HCT116 (cell line): Measurements from ENCODE around the gene G6PC2. TPM values are rescaled to one million over a fixed set of nuclear protein-coding genes. Genes with fewer than 3 reads are reported as not detected.

Experiments used
- ATAC-seq: fragments of 200-7000 bp; cut with Tn5 transposase; 2 replicates; pipeline ENCODE4 v1.9.1; 2020; ENCODE audit warnings: mild to moderate bottlenecking, moderate library complexity
- BruUV-seq: library from RNA; stranded (reverse); fragments of 400-500 nt; replicated peaks from 2 replicates; lab custom pipeline; 2021; lab: Mats Ljungman, UMichigan
- CTCF ChIA-PET: fragments of 300-600 bp; sonication (Branson Sonifier 250); formaldehyde crosslinking; loops from one replicate; lab custom pipeline; 2021; ENCODE audit warnings: antibody characterized with exemption; lab: Charles Lee
- POLR2A ChIA-PET: fragments of 300-600, 350-600 bp; sonication (Branson Sonifier 250); formaldehyde crosslinking; loops from one replicate; lab custom pipeline; 2021; ENCODE audit warnings: antibody characterized with exemption; lab: Charles Lee
- RAD21 ChIA-PET, 2 experiments: fragments of 300-600 bp; sonication (Branson Sonifier 250); formaldehyde crosslinking; loops; one replicate each; lab custom pipeline; 2023; ENCODE audit warnings: low total read pairs in 2 of 2; ENCODE audit not compliant: uncharacterized antibody in 2 of 2, unreplicated experiment in 2 of 2, low non-redundant PET in 1 of 2; lab: Charles Lee
- DNase-seq: peaks from one replicate; pipeline ENCODE4 v3.0.0-alpha.2; 2010; ENCODE audit warnings: low read depth, low spot score
- H2AFZ ChIP-seq: fragments of 200-600 bp; shearing (Covaris generic), sonication (generic); 2 replicates; pipeline ENCODE4 v1.6.1; 2017; ENCODE audit warnings: low read depth, mixed run types, mixed read lengths, antibody characterized with exemption, low read length; ENCODE audit not compliant: poor library complexity, severe bottlenecking
- H3K27ac ChIP-seq: 2 replicates; pipeline ENCODE4 v1.5.1; 2012; ENCODE audit warnings: low read depth, low read length
- H3K27me3 ChIP-seq: fragments of 200-600 bp; sonication (generic); 2 replicates; pipeline ENCODE4 v1.6.1; 2016; ENCODE audit warnings: mixed run types, low read length, mixed read lengths; ENCODE audit not compliant: insufficient read depth
- H3K36me3 ChIP-seq, 2 experiments: fragments of 200-500 bp in 1 of 2; fragments of 200-600 bp in 1 of 2; sonication (Bioruptor generic) in 1 of 2; sonication (generic) in 1 of 2; 2 replicates each; pipeline versions ENCODE4 v1.5.1 to v1.6.1; 2014 to 2016; ENCODE audit warnings: low read length in 2 of 2, inconsistent platforms in 1 of 2, mixed read lengths in 1 of 2, mixed run types in 1 of 2; ENCODE audit not compliant: insufficient read depth in 2 of 2, control insufficient read depth in 1 of 2
- H3K4me1 ChIP-seq, 2 experiments: fragments of 200-600 bp in 1 of 2; sonication (generic) in 1 of 2; 2 replicates each; pipeline versions ENCODE4 v1.5.1 to v1.6.1; 2012 to 2017; ENCODE audit warnings: low read length in 2 of 2, inconsistent platforms in 1 of 2, mild to moderate bottlenecking in 1 of 2, mixed read lengths in 1 of 2, mixed run types in 1 of 2, moderate library complexity in 1 of 2; ENCODE audit not compliant: insufficient read depth in 2 of 2, control insufficient read depth in 1 of 2
- H3K4me2 ChIP-seq: fragments of 200-600 bp; sonication (generic); 2 replicates; pipeline ENCODE4 v1.6.1; 2017; ENCODE audit warnings: mixed run types, low read length, mixed read lengths
- H3K4me3 ChIP-seq, 2 experiments: fragments of 200-600 bp in 1 of 2; sonication (generic) in 1 of 2; replicated peaks in 1 of 2; 2 replicates each; pipeline ENCODE4 v1.5.1; 2011 to 2016; ENCODE audit warnings: low read length in 2 of 2, control low read depth in 1 of 2, low read depth in 1 of 2, mild to moderate bottlenecking in 1 of 2, mixed read lengths in 1 of 2, mixed run types in 1 of 2
- H3K79me2 ChIP-seq: fragments of 200-600 bp; sonication (generic); 2 replicates; pipeline ENCODE4 v1.6.1; 2017; ENCODE audit warnings: mild to moderate bottlenecking, mixed run types, low read length, moderate library complexity, mixed read lengths; ENCODE audit not compliant: insufficient read depth
- H3K9ac ChIP-seq: fragments of 200-600 bp; sonication (generic); 2 replicates; pipeline ENCODE4 v1.6.1; 2016; ENCODE audit warnings: low read length, mixed read lengths
- H3K9me2 ChIP-seq: fragments of 200-600 bp; sonication (generic), shearing (Covaris generic); 2 replicates; pipeline ENCODE4 v1.6.1; 2017; ENCODE audit warnings: mixed run types, mild to moderate bottlenecking, moderate library complexity; ENCODE audit not compliant: insufficient read depth
- H3K9me3 ChIP-seq, 2 experiments: fragments of 200-500 bp in 1 of 2; fragments of 200-600 bp in 1 of 2; sonication (Bioruptor generic) in 1 of 2; sonication (generic) in 1 of 2; 2 replicates each; pipeline ENCODE4 v1.6.1; 2014 to 2017; ENCODE audit warnings: low read length in 2 of 2, mixed read lengths in 2 of 2, inconsistent platforms in 1 of 2, low read depth in 1 of 2, mild to moderate bottlenecking in 1 of 2, mixed run types in 1 of 2, moderate library complexity in 1 of 2; ENCODE audit not compliant: control insufficient read depth in 1 of 2, insufficient read depth in 1 of 2
- H4K20me1 ChIP-seq: fragments of 200-600 bp; sonication (generic), shearing (Covaris generic); 2 replicates; pipeline ENCODE4 v1.6.1; 2017; ENCODE audit warnings: mixed run types, mild to moderate bottlenecking, moderate library complexity; ENCODE audit not compliant: insufficient read depth
- CBX3 ChIP-seq: IDR thresholded peaks from 2 replicates; pipeline ENCODE4 v1.6.1; 2012; ENCODE audit warnings: low read depth
- CEBPB ChIP-seq: IDR thresholded peaks from 2 replicates; pipeline ENCODE4 v1.6.1; 2012; ENCODE audit warnings: low read depth
- EGR1 ChIP-seq: IDR thresholded peaks from 2 replicates; pipeline ENCODE4 v1.6.1; 2012; ENCODE audit warnings: low read depth
- ELF1 ChIP-seq: IDR thresholded peaks from 2 replicates; pipeline ENCODE4 v1.6.1; 2012; ENCODE audit warnings: low read depth, borderline replicate concordance
- EZH2 ChIP-seq: fragments of 200-600 bp; sonication (generic); IDR thresholded peaks from 2 replicates; pipeline ENCODE4 v1.6.1; 2017; ENCODE audit warnings: antibody characterized with exemption, mixed run types
- FOSL1 ChIP-seq: IDR thresholded peaks from 2 replicates; pipeline ENCODE4 v1.6.1; 2012; ENCODE audit warnings: low read depth
- JUND ChIP-seq: IDR thresholded peaks from 2 replicates; pipeline ENCODE4 v1.6.1; 2012
- POLR2A ChIP-seq: IDR thresholded peaks from 2 replicates; pipeline ENCODE4 v1.7.0; 2011; ENCODE audit warnings: borderline replicate concordance; ENCODE audit not compliant: insufficient read depth, insufficient read length; ENCODE audit errors: extremely low read depth
- POLR2AphosphoS5 ChIP-seq: IDR thresholded peaks from 2 replicates; pipeline ENCODE4 v1.6.1; 2011; ENCODE audit warnings: mild to moderate bottlenecking, low read depth, low read length, moderate library complexity
- SIN3A ChIP-seq: IDR thresholded peaks from 2 replicates; pipeline ENCODE4 v1.6.1; 2012; ENCODE audit warnings: low read depth
- SP1 ChIP-seq: IDR thresholded peaks from 2 replicates; pipeline ENCODE4 v1.6.1; 2012; ENCODE audit warnings: low read depth
- SRF ChIP-seq: IDR thresholded peaks from 2 replicates; pipeline ENCODE4 v1.6.1; 2012; ENCODE audit warnings: low read depth
- TCF7L2 ChIP-seq: IDR thresholded peaks from 2 replicates; pipeline ENCODE4 v1.7.0; 2011; ENCODE audit warnings: borderline replicate concordance, inconsistent platforms; ENCODE audit not compliant: insufficient read depth, insufficient read length; ENCODE audit errors: extremely low read depth
- YY1 ChIP-seq: IDR thresholded peaks from 2 replicates; pipeline ENCODE4 v1.6.1; 2011; ENCODE audit warnings: low read length, low read depth, moderate library complexity, mild to moderate bottlenecking; ENCODE audit not compliant: insufficient replicate concordance; ENCODE audit errors: extremely low read depth
- ZFX ChIP-seq: fragments of 450-650 bp; IDR thresholded peaks from 2 replicates; pipeline ENCODE4 v1.6.1; 2017
- intact Hi-C: fragments of 100-400 bp; cut with micrococcal nuclease; formaldehyde crosslinking; loops from 2 replicates; pipeline ENCODE4 v1.10.0; 2022
- total RNA-seq: library from RNA; stranded (reverse); gene quantifications from one replicate; pipeline ENCODE4 v1.2.1, GENCODE V29; 2021; ENCODE audit not compliant: unreplicated experiment
- TF ChIP-seq, protein P1 (sequence below): IDR thresholded peaks from 2 replicates; pipeline ENCODE4 v1.6.1; 2012
- TF ChIP-seq, protein P2 (sequence below): IDR thresholded peaks from 2 replicates; pipeline ENCODE4 v1.6.1; 2012; ENCODE audit warnings: low read depth
- TF ChIP-seq, protein P3 (sequence below): IDR thresholded peaks from 2 replicates; pipeline ENCODE4 v1.6.1; 2011; ENCODE audit warnings: mild to moderate bottlenecking, low read length, moderate library complexity; ENCODE audit not compliant: insufficient replicate concordance; ENCODE audit errors: extremely low read depth
- TF ChIP-seq, protein P4 (sequence below), 3 experiments: fragments of 200-600 bp in 1 of 3; sonication (generic) in 1 of 3; IDR thresholded peaks in 2 of 3; conservative IDR thresholded peaks in 1 of 3; 2 replicates each; pipeline ENCODE4 v1.5.1; 2012 to 2017; ENCODE audit warnings: low read depth in 2 of 3, low read length in 2 of 3, antibody characterized with exemption in 1 of 3, borderline replicate concordance in 1 of 3, control low read depth in 1 of 3, mild to moderate bottlenecking in 1 of 3, mixed read lengths in 1 of 3, mixed run types in 1 of 3, moderate library complexity in 1 of 3; ENCODE audit not compliant: insufficient read depth in 1 of 3

The G6PC2 gene
- total RNA-seq, 1 experiment from 2014 or later, result not detected

DNA sequence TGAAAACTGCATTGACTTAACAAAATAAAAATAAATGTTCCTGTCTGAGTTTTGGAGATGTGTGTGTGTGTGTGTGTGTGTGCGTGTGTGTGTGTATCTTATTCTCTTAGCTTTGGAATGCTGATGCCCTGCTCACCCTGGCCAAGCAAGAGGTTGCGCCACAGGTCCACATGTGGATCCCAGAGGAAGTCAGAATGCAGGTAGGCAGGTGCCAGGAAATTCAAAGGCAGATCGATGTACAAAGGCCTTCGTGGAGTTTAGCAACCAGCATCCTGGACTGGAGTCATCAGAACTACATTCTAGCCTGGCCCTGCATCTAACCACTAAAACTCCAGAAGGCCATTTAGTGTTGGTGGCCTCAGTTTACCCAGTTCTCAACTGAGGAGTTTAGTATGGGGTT is 12.4 kb downstream of the G6PC2 start:
- no peaks in the 10 kb centered on the region for H3K4me1 ChIP-seq
- ATAC-seq, result no peak
- DNase-seq, result no peak
- intact Hi-C loops, result loop anchor here (10.0 kb wide), 1 partner anchor 769 kb away; no protein-coding TSS in a partner anchor
- H2AFZ ChIP-seq, result no peak overlapping the region
- POLR2A ChIA-PET, result no interaction called here
- H3K79me2 ChIP-seq, result no peaks in the 10 kb centered on the region
- CTCF ChIA-PET, result interaction anchor here (0.6 kb wide), 1 partner anchor 588 kb away, joined by 3 read pairs; no protein-coding TSS in a partner anchor
- no peaks in the 10 kb centered on the region for H4K20me1 ChIP-seq
- RAD21 ChIA-PET, result no interaction called here
- no peak for TF ChIP-seq ZFX
- TF ChIP-seq, protein P1, sequence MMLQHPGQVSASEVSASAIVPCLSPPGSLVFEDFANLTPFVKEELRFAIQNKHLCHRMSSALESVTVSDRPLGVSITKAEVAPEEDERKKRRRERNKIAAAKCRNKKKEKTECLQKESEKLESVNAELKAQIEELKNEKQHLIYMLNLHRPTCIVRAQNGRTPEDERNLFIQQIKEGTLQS, result no peak
- no peak for TF ChIP-seq SP1
- no peak for TF ChIP-seq EGR1
- no peak for TF ChIP-seq SIN3A
- no peak for TF ChIP-seq SRF
- TF ChIP-seq, protein P2, sequence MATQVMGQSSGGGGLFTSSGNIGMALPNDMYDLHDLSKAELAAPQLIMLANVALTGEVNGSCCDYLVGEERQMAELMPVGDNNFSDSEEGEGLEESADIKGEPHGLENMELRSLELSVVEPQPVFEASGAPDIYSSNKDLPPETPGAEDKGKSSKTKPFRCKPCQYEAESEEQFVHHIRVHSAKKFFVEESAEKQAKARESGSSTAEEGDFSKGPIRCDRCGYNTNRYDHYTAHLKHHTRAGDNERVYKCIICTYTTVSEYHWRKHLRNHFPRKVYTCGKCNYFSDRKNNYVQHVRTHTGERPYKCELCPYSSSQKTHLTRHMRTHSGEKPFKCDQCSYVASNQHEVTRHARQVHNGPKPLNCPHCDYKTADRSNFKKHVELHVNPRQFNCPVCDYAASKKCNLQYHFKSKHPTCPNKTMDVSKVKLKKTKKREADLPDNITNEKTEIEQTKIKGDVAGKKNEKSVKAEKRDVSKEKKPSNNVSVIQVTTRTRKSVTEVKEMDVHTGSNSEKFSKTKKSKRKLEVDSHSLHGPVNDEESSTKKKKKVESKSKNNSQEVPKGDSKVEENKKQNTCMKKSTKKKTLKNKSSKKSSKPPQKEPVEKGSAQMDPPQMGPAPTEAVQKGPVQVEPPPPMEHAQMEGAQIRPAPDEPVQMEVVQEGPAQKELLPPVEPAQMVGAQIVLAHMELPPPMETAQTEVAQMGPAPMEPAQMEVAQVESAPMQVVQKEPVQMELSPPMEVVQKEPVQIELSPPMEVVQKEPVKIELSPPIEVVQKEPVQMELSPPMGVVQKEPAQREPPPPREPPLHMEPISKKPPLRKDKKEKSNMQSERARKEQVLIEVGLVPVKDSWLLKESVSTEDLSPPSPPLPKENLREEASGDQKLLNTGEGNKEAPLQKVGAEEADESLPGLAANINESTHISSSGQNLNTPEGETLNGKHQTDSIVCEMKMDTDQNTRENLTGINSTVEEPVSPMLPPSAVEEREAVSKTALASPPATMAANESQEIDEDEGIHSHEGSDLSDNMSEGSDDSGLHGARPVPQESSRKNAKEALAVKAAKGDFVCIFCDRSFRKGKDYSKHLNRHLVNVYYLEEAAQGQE, result no peak
- no peak for TF ChIP-seq TCF7L2
- TF ChIP-seq YY1, result no peak
- TF ChIP-seq POLR2AphosphoS5, result no peak
- TF ChIP-seq JUND, result no peak
- no peak for TF ChIP-seq POLR2A
- no peak for TF ChIP-seq ELF1
- TF ChIP-seq CEBPB, result no peak
- TF ChIP-seq EZH2, result no peak
- TF ChIP-seq, protein P3, sequence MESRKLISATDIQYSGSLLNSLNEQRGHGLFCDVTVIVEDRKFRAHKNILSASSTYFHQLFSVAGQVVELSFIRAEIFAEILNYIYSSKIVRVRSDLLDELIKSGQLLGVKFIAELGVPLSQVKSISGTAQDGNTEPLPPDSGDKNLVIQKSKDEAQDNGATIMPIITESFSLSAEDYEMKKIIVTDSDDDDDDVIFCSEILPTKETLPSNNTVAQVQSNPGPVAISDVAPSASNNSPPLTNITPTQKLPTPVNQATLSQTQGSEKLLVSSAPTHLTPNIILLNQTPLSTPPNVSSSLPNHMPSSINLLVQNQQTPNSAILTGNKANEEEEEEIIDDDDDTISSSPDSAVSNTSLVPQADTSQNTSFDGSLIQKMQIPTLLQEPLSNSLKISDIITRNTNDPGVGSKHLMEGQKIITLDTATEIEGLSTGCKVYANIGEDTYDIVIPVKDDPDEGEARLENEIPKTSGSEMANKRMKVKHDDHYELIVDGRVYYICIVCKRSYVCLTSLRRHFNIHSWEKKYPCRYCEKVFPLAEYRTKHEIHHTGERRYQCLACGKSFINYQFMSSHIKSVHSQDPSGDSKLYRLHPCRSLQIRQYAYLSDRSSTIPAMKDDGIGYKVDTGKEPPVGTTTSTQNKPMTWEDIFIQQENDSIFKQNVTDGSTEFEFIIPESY, result no peak
- no peak for TF ChIP-seq FOSL1
- TF ChIP-seq, protein P4, sequence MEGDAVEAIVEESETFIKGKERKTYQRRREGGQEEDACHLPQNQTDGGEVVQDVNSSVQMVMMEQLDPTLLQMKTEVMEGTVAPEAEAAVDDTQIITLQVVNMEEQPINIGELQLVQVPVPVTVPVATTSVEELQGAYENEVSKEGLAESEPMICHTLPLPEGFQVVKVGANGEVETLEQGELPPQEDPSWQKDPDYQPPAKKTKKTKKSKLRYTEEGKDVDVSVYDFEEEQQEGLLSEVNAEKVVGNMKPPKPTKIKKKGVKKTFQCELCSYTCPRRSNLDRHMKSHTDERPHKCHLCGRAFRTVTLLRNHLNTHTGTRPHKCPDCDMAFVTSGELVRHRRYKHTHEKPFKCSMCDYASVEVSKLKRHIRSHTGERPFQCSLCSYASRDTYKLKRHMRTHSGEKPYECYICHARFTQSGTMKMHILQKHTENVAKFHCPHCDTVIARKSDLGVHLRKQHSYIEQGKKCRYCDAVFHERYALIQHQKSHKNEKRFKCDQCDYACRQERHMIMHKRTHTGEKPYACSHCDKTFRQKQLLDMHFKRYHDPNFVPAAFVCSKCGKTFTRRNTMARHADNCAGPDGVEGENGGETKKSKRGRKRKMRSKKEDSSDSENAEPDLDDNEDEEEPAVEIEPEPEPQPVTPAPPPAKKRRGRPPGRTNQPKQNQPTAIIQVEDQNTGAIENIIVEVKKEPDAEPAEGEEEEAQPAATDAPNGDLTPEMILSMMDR (IDR thresholded peaks at IDR 0.05 in 2 of 3, conservative IDR thresholded peaks at IDR 0.05 in 1 of 3; ENCODE audit: borderline replicate concordance in 1 of 3, insufficient read depth in 1 of 3, low read depth in 2 of 3, low read length in 2 of 3), result no peak
- TF ChIP-seq CBX3, result no peak
- H3K27me3 ChIP-seq, result no peaks in the 10 kb centered on the region
- no TSS peak for BruUV-seq
- H3K4me2 ChIP-seq, result no peak overlapping the region
- H3K36me3 ChIP-seq, result no peaks in the 10 kb centered on the region
- no peak overlapping the region for H3K27ac ChIP-seq
- H3K4me3 ChIP-seq, result no peak overlapping the region
- no peak overlapping the region for H3K9ac ChIP-seq
- peaks cover 0 to 6% of the 10 kb centered on the region in 2 experiments; a peak in 2 of 4 replicates for H3K9me3 ChIP-seq
- no peaks in the 10 kb centered on the region for H3K9me2 ChIP-seq
